Kidney capillary endothelial cell (primary cell): ENCODE measurements around the gene C1QTNF1.

ENCODE experiments used
- DNase-seq: peaks from one replicate; pipeline ENCODE4 v3.0.0-alpha.2; 2018; ENCODE audit warnings: low spot score

The C1QTNF1 gene

GRCh38 chr17:79095345-79096055 is 71.5 kb downstream of the C1QTNF1 start:
- no peak for DNase-seq

GRCh38 chr17:79096477-79096876 is 72.5 kb downstream of the C1QTNF1 start:
- no peak for DNase-seq

- no peak for DNase-seq
These were observed 73.5 kb downstream of the C1QTNF1 start for GRCh38 chr17:79097226-79098055.

- DNase-seq: no peak
These were observed 74.4 kb downstream of the C1QTNF1 start for GRCh38 chr17:79098282-79098867.
